ENCODE results near the gene ZNF428.
A peak's percentile ranks its signal among the peaks of the same experiment; 100 is the strongest.

The ZNF428 gene

GRCh38 chr19:43575156-43575950 lies 44.1 kb downstream of the ZNF428 start, which contains the start of the genes PINLYP and XRCC1:
TSS of gene PINLYP (plus strand) at chr19:43575801. CDS start at chr19:43577192, 1,391 bp downstream.
TSS of gene XRCC1 (minus strand) at chr19:43575527. CDS start at chr19:43575458, 69 bp downstream.
- intact Hi-C loops (cut with DNase I), result loop anchor here (1.0 kb wide), 1 partner anchor 21 kb away; the partner anchor contains the start of genes IRGQ and ZNF576
- peak; percentile 93 to 100 (median 96) for DNase-seq

- intact Hi-C loops (cut with DNase I), result loop anchor here (1.0 kb wide), 1 partner anchor 22 kb away; the partner anchor contains the start of genes IRGQ and ZNF576
- DNase-seq, result peak in 1 of 10 donors; percentile 37
Measured at GRCh38 chr19:43574424-43575155, 44.8 kb downstream of the ZNF428 start.

GRCh38 chr19:43572171-43572588 lies 47.2 kb downstream of the ZNF428 start:
- DNase-seq, result no peak
- intact Hi-C loops (cut with DNase I), result no loop called here

- intact Hi-C loops (cut with DNase I), result no loop called here
- peak in 1 of 10 donors; percentile 30 for DNase-seq
Measured at GRCh38 chr19:43570174-43570791, 49.1 kb downstream of the ZNF428 start.

GRCh38 chr19:43569657-43570056 lies 49.8 kb downstream of the ZNF428 start:
- intact Hi-C loops (cut with DNase I), result no loop called here
- peak in 1 of 10 donors; percentile 5 for DNase-seq

- intact Hi-C loops (cut with DNase I), result no loop called here
- peak in 8 of 10 donors; percentile 39 to 92 (median 64) for DNase-seq
Measured at GRCh38 chr19:43564800-43565199, 54.6 kb downstream of the ZNF428 start.

DNA sequence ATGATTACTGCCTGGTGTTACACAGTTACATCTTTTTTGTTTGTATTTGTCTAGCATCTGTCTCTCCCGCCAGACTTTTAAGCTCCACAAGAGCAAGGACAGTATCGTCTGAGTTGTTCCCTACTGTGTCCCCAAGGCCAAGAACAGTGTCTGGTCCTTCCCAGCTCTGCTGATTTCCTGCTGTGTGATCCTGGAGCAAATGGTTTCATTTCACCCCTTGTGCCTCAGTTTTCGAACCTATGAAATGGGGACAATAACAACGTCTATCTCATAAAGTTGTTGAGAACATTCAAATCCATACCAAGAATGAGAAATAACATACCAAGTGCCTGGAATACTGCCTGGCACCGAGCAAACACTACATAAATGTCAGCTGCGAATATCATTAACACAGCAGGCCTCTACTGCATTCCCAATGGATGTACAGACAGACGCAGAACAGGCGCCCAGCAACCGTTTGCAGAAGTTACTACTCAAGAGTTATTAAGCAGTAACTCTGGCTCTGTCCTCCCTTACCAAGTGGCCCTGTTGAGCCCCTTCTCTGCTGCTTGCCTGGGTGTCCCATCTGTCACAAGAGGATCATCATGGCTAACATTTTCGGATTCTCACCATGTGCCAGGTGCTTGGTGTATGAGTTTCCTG lies 55.5 kb downstream of the ZNF428 start:
- peak in 1 of 10 donors; percentile 36 for DNase-seq
- intact Hi-C loops (cut with DNase I), result no loop called here

- intact Hi-C loops (cut with DNase I), result no loop called here
- peak; percentile 44 to 97 (median 86) for DNase-seq
Measured at GRCh38 chr19:43562698-43563241, 56.7 kb downstream of the ZNF428 start.

- no peak for DNase-seq
- intact Hi-C loops (cut with DNase I), result no loop called here
Measured at GRCh38 chr19:43562226-43562697, 57.2 kb downstream of the ZNF428 start.

DNA sequence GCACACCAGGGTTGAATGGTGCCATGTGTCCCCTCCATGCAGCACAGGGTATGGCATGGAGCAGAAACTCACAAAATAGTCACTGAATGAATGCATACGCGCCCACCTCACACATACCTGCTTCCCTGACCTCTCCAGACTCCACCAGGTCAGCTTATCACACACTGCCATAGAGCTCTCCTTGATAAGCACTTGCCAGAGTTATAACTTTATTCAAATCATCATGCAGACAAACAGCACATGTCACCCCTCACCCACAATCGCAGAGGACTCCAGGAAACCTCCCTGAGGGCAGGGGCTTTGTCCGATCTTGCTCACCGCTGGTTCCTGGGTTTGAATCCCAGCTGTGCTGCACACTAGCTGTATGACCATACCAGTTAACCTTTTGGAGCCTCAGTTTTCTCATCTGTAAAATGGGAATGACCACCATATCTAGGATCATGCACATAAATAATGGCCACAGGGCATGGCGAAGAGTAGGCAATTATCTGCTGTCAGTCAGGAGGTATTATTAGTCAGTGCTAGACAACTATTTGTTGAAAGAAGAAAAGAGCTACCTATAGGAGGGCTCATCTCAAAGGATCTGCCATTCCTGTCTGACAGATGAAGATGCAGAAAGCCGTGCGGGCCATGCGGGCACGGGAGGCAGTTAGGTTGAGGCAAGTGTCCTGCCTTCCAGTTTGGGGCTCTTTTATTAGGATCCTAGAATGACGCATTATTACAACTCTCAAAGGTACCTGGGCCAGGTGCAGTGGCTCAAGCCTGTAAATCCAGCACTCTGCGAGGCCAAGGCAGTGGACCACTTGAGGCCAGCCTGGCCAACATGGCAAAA lies 58.1 kb downstream of the ZNF428 start:
- intact Hi-C loops (cut with DNase I), result no loop called here

DNA sequence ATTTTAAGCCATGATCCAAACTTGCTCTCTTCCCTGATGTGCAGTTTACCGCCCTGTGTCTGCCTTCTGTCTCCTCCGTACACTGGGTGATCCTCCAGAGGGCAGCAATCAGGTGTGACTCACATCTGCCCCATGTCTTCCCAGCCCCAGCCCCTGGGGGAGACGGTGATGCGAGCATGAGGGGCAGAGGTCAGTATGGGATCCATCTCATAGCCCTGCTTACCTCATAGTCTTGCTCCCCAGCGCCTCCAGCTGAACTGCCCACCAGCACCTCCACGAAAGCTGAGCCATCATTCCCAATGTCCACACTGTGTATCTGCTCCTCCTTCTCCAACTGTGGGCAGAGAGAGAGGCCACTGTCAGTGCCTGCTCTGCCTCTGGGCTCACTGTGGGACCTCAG lies 58.7 kb downstream of the ZNF428 start:
- intact Hi-C loops (cut with DNase I), result no loop called here
- peak in 3 of 10 donors; percentile 35 to 53 (median 45) for DNase-seq

More for the DNA sequence above, 58.1 kb downstream of the ZNF428 start:
- peak in 2 of 10 donors; percentile 31 to 50 for DNase-seq

Data from posterior cingulate gyrus (tissue), 11 donors.